Muscle layer of colon (tissue), 2 donors: ENCODE results near the gene NRP2.
A peak's percentile ranks its signal among the peaks of the same experiment; 100 is the strongest.

Experiments used
- H3K27ac ChIP-seq: one replicate; pipeline ENCODE4 v1.7.0; 2013; ENCODE audit warnings: low read depth, mild to moderate bottlenecking, low read length, moderate library complexity
- H3K27me3 ChIP-seq, 2 donors: one replicate each; pipeline ENCODE4 v1.7.0; 2013; ENCODE audit warnings: low read length in 2 of 2, mild to moderate bottlenecking in 2 of 2; ENCODE audit not compliant: insufficient read depth in 2 of 2, control insufficient read depth in 1 of 2
- H3K36me3 ChIP-seq: one replicate; pipeline ENCODE4 v1.7.0; 2013; ENCODE audit warnings: mild to moderate bottlenecking, low read length; ENCODE audit not compliant: insufficient read depth
- H3K4me1 ChIP-seq: one replicate; pipeline ENCODE4 v1.7.0; 2013; ENCODE audit warnings: mild to moderate bottlenecking, low read length; ENCODE audit not compliant: insufficient read depth
- H3K4me3 ChIP-seq, 2 donors: one replicate each; pipeline ENCODE4 v1.7.0; 2013; ENCODE audit warnings: low read length in 2 of 2, low read depth in 1 of 2, mild to moderate bottlenecking in 1 of 2, moderate library complexity in 1 of 2
- H3K9ac ChIP-seq: one replicate; pipeline ENCODE4 v1.7.0; 2013; ENCODE audit warnings: low read length
- H3K9me3 ChIP-seq: one replicate; pipeline ENCODE4 v1.7.0; 2013; ENCODE audit warnings: mild to moderate bottlenecking, low read length
- donor health status: abdominal sarcoma.
- donor health status: Adenocarcinoma of cecum.

The NRP2 gene

DNA sequence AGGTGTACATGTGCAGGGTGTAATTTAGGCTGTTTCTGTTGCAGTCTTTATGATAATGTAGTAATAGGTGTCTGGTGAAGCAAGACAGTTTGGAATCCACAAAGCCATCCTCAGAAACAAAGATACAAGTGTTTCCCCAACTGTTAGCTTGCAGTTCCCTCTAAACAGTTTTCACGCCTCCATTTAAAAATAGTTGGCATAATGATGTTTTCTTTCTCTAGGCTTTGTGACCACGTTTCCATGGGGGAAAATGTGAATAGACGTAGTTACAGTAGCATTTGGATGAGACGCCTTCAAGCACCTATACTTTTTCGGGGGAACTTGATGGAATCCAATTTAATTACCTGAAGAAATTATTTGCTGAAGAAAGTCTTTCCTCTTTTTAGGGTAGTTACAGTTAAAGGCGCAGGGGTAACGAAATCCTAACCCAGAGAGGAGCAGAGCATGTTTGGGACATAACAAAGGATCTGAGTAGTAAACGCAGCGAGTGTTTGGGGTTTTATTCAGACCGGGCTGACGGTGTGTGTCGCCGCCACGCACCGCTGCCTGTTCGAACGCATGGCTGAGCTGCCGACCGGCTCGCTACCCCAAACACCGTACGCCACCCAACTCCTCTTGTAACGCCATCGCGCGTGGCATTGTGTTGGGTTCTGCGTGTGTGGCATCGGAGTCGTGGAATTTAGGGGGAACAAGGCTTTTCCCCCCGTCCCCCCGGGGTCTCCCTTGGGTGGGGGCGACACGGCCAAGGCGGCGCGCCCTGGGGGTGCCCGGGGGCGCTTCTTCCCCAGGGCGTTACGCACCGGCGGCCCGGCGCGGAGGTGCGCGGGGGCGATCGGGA is 681 bp upstream of the NRP2 start:
- H3K9ac ChIP-seq, result peak overlapping the region; percentile 70
- no peaks in the 10 kb centered on the region for H3K36me3 ChIP-seq
- H3K9me3 ChIP-seq, result no peaks in the 10 kb centered on the region
- H3K4me3 ChIP-seq, result peak overlapping the region; percentile 71 to 78
- peaks cover 10% of the 10 kb centered on the region for H3K4me1 ChIP-seq
- H3K27ac ChIP-seq, result peak overlapping the region; percentile 94
- no peaks in the 10 kb centered on the region for H3K27me3 ChIP-seq

DNA sequence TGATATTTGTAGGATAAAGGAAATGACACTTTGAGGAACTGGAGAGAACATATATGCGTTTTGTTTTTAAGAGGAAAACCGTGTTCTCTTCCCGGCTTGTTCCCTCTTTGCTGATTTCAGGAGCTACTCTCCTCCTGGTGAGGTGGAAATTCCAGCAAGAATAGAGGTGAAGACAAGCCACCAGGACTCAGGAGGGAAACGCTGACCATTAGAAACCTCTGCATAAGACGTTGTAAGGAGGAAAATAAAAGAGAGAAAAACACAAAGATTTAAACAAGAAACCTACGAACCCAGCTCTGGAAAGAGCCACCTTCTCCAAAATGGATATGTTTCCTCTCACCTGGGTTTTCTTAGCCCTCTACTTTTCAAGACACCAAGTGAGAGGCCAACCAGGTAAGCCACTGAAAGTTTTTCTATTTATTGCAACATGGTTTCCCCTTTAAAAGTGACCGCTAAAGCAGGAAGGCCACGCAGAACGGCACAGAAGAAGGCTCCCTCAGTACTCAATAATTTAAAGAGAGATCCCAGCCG is 735 bp downstream of the NRP2 start:
- H3K9me3 ChIP-seq, result no peaks in the 10 kb centered on the region
- H3K4me1 ChIP-seq, result peaks cover 21% of the 10 kb centered on the region
- peak overlapping the region; percentile 94 for H3K27ac ChIP-seq
- H3K27me3 ChIP-seq, result no peaks in the 10 kb centered on the region
- H3K4me3 ChIP-seq, result peak overlapping the region; percentile 78 to 84
- no peaks in the 10 kb centered on the region for H3K36me3 ChIP-seq
- H3K9ac ChIP-seq, result peak overlapping the region; percentile 96

DNA sequence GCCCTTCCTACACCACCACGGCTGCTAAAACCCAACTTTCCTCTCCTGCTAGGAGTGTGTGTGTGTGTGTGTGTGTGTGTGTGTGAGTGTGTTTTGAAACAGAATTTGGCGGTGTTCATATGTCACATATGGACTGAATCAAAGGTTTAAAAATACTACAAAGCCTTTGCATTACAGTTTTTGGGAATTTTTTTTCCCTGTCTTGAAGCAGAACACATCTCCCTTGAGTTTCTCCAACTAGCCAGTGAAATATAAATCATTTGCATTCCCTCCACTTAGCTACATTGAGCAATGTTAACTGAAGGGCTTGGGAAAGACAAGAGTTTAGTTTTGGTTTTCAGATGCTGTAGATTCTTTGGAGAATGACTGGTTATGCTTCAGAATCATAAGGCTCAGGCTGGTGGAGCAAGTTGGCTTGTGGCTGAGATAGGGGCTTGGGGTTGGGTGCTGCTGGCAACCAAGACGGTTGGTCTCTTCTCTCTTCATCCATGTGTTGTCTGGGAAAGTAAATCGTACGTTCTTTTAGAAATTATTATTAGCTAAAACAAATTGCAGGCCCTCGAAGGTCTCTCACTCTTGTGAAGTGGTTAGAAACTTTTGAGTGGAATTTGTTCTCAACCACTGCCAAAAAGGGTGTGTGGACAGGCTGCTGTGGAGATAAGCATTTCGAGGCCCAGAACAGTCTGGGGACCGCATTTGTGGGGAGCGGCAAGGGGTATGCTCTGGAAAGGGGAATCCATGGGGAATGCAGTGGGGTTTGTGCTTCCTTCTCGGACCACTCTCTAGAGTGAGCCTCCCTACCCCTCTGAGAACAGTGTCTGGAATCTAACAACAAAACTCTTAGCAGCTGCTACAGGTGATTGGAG is 1.4 kb downstream of the NRP2 start:
- Histone ChIP-seq H3K9me3 (no peaks in the 10 kb centered on the region), H3K9ac (peak overlapping the region; percentile 96)

DNA sequence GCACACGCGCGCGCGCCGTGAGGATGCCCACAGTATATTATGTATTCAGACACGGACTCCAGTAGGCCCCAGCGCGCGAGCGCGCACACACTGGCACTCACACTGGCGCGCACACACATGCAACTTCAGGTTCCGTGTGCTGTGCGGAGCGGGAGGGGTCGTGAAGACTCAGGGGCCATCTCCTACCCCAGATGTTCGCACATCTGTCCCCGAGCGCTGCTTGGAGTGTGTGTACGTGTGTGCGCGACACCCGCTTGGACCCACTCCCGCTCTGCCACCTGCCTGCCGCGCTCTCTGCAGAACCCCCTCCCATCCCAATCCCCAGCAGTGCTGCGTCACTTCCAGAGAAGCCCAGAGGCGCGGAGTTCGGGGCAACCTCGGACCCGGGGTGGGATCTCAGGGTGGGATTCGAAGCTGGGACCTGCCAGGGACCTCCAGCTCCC is 2.6 kb downstream of the NRP2 start:
- H3K27ac ChIP-seq, result peak overlapping the region; percentile 94
- H3K9ac ChIP-seq, result peak overlapping the region; percentile 96
- peaks cover 39% of the 10 kb centered on the region for H3K4me1 ChIP-seq
- H3K4me3 ChIP-seq, result peak overlapping the region; percentile 78 to 84
- H3K9me3 ChIP-seq, result no peaks in the 10 kb centered on the region
- no peaks in the 10 kb centered on the region for H3K36me3 ChIP-seq
- no peaks in the 10 kb centered on the region for H3K27me3 ChIP-seq

More for the DNA sequence above, 1.4 kb downstream of the NRP2 start:
- peaks cover 28% of the 10 kb centered on the region for H3K4me1 ChIP-seq
- peak overlapping the region; percentile 78 to 84 for H3K4me3 ChIP-seq
- H3K27me3 ChIP-seq, result no peaks in the 10 kb centered on the region
- H3K36me3 ChIP-seq, result no peaks in the 10 kb centered on the region
- peak overlapping the region; percentile 94 for H3K27ac ChIP-seq

DNA sequence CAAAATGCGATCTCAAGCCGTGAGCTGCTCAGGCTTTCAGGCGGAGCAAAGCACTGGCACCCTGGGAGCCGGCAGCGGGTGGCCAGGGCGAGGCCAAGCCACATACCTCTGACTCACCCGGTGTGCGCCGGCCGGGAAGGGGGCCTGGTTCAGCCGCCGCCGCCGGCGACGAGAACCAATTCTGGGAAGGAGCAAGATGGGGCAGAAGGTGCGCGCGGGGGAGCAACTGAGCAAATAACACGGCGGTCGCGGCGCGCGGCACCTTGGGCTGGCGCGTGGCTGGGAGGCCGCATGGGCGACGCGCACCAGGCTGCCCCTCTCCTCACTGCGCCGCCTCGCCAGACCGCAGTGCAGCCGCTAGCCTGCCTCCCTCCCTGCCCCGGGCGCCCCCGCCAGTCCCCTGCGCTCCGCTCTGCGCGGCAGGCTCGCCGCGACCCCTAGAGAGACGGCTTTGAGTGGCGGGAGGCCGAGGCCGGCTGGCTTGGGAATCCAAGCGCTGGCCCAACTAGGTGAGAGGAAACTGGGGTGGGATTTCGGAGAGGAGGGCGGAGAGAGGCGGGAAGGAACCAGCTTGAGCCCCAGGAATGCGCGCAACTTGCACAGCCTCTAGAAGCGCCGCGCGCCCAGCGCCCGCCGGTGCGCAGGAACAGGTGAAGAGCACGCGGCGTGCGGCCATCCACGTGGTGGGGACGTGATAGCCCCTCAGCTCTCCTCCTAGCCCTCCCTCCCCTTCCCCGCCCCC is 3.2 kb downstream of the NRP2 start:
- no peaks in the 10 kb centered on the region for H3K36me3 ChIP-seq

DNA sequence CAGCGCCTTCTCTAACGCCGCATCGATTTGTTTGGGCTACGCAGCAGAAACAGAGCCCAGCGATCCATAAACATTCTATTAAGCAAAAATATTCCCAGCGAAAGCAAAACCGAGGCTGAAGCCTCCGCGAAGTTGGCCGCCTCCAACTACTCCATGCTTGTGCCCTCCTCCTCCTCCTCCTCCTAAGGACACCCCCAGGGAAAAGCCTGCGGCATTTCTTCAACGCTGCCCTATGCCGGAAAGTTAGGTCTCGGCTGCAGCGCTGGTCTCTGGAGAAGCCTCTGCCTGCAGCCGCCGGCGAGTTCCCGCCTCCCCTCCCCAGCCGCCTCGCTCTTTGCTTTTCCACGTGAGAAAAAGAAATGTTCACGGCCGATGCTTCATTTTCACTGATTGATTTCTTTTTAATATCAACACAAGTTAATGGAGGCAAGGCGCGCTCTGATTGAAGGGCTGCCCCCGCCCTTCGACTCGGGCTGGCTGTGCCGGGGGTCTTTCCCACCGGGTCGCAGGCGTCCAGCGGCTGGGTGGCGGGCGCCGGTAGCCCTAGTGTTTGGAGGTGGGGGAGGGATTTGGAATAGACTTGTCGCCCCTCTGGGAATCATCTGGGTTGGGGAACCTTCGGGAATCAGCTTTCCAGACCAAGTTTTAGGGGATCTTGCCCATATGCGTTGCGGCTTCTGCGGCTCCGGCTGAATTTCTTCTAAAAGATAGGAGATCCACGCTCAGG is 3.9 kb downstream of the NRP2 start:
- Histone ChIP-seq H3K27ac (peak overlapping the region; percentile 94), H3K4me1 (peaks cover 39% of the 10 kb centered on the region), H3K36me3 (peaks cover 5% of the 10 kb centered on the region), H3K9me3 (no peaks in the 10 kb centered on the region), H3K4me3 (peak overlapping the region; percentile 78 to 84), H3K27me3 (no peaks in the 10 kb centered on the region), H3K9ac (peak overlapping the region; percentile 96)

More for the DNA sequence above, 3.2 kb downstream of the NRP2 start:
- Histone ChIP-seq H3K9ac (peak overlapping the region; percentile 96), H3K9me3 (no peaks in the 10 kb centered on the region), H3K4me1 (peaks cover 39% of the 10 kb centered on the region), H3K27ac (peak overlapping the region; percentile 94), H3K4me3 (peak overlapping the region; percentile 78 to 84), H3K27me3 (no peaks in the 10 kb centered on the region)

DNA sequence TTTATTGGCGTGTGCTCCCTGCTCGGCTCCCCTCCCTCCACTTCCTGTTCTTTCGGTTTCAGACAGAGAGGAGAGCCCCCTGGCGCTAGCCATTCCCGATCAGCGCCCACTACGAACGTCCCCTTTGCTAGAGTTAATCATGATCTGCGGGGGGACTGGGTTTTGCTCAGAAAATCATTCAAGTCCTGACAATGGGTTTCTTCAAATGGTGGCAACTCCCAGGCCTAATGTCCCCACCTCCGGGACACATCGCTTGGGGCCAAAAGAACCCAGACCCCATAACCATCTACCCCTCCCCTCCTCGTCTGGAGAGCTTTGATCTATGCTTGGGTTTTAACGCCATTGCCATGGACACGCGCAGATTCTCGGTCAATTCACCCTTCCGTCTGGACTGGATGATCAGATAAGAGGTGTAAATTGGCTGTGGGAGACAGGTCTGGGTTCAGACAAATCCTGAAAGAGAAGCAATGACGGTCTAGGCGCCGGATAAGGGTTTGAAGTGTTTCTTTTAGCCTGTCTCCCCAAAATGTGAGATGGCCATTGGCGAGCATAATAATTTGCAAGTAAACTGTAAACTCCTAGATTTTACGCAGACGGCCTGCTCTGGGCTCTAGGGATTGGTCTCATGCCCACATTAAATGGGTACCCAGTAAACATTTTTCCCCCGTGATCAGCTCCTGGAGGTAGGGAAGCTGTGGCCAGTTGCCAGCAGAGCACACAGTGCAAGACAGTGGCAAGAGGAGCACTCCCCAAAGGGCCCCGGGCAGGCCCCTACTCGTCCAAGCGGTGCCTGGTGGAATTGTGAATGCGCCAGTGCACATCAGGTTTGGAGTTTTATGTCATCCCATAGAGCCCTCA is 4.7 kb downstream of the NRP2 start:
- Histone ChIP-seq H3K9ac (peak overlapping the region; percentile 16), H3K27me3 (no peaks in the 10 kb centered on the region), H3K36me3 (peaks cover 6% of the 10 kb centered on the region), H3K9me3 (no peaks in the 10 kb centered on the region), H3K27ac (peak overlapping the region; percentile 94), H3K4me1 (peaks cover 47% of the 10 kb centered on the region), H3K4me3 (peak overlapping the region; percentile 78 to 84)

DNA sequence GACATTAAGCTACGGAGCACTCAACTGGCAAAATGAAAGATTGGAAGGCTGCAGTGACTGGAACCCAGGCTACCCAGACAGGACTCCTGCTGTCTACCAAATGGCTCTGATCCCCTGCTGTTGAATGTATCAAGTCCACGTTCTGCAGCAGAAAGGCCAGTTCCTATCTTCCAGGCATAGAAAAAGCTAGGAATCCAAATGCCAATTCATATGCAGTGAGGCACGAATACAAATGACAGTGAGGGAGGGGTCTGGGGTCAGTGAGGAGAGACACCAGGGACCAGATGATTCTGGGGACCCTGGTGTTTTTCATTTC is 5.3 kb downstream of the NRP2 start:
- Histone ChIP-seq H3K27me3 (no peaks in the 10 kb centered on the region), H3K4me3 (peak overlapping the region; percentile 78 to 84), H3K27ac (peak overlapping the region; percentile 94), H3K36me3 (peaks cover 6% of the 10 kb centered on the region), H3K9me3 (no peaks in the 10 kb centered on the region), H3K9ac (peak overlapping the region; percentile 16), H3K4me1 (peaks cover 53% of the 10 kb centered on the region)

DNA sequence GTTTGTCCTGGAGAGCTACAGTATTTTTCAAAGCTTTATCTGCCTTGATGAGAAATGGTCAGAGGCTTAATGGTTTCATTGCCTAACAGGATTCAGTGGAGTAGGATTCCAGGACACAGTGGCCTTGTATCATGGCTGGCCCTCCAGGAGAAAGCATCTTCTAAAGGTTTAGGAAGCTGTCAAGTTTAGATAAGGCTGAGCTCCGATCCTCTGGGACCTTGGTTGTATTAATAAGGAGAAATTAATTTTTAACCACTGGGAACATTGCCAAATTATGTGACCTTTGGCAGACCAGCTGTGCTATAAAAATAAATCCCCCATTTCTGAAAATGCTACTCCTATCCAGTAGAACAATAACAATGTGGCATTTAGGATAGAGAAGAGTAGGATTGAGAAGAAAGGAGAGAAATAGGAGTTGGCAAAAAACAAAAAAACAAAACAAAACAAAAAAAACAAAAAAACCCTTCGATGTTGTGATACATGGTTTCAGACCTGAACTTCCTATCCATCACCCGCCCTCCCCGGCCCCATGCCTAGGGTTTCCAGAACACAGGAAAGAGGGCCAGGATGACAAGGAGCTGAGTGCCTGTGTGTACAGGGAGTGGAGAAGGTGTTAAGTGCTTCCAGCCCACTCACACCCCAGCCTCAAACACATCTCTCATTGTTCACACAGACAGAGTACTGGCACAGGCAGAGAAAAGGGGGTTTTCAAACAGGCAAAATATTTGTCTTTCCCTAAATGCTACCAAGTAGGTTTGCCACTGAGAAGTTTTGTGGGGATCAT is 6.3 kb downstream of the NRP2 start:
- H3K9ac ChIP-seq, result peak overlapping the region; percentile 25

More for the DNA sequence above, 6.3 kb downstream of the NRP2 start:
- Histone ChIP-seq H3K27me3 (no peaks in the 10 kb centered on the region), H3K9me3 (no peaks in the 10 kb centered on the region), H3K27ac (peak overlapping the region; percentile 94), H3K4me3 (peak overlapping the region in 1 of 2 donors; percentile 84), H3K36me3 (peaks cover 6% of the 10 kb centered on the region), H3K4me1 (peaks cover 63% of the 10 kb centered on the region)
